Common myeloid progenitor, CD34-positive (primary cell): ENCODE results near the gene PROX1. TPM values are rescaled to one million over a fixed set of nuclear protein-coding genes. Genes with fewer than 3 reads are reported as not detected.
A peak's percentile ranks its signal among the peaks of the same experiment; 100 is the strongest.

Source experiments
- CTCF ChIA-PET: fragments of 350-600 bp; sonication (Branson Sonifier 250); formaldehyde crosslinking; loops from one replicate; lab custom pipeline; 2021; ENCODE audit warnings: antibody characterized with exemption; lab: Charles Lee
- POLR2A ChIA-PET: fragments of 350-600 bp; sonication (Branson Sonifier 250); formaldehyde crosslinking; loops from one replicate; lab custom pipeline; 2021; ENCODE audit warnings: antibody characterized with exemption; lab: Charles Lee
- DNase-seq, 3 donors: peaks; one replicate each; pipeline versions ENCODE4 v3.0.0 to v3.0.0-alpha.2; 2013
- H3K27ac ChIP-seq, 2 experiments: 1 replicate in 1 of 2; 2 replicates in 1 of 2; pipeline ENCODE4 v1.7.0; 2013; ENCODE audit warnings: inconsistent platforms in 2 of 2, low read length in 2 of 2, mild to moderate bottlenecking in 2 of 2, low read depth in 1 of 2, moderate library complexity in 1 of 2; ENCODE audit not compliant: severe bottlenecking in 2 of 2, insufficient read depth in 1 of 2, poor library complexity in 1 of 2
- H3K27me3 ChIP-seq, 5 experiments: replicated peaks in 2 of 5; 1 replicate in 3 of 5; 2 replicates in 2 of 5; pipeline versions ENCODE4 v1.6.1 to v1.7.0; 2013; ENCODE audit warnings: low read length in 4 of 5, mild to moderate bottlenecking in 2 of 5, moderate library complexity in 2 of 5, inconsistent platforms in 1 of 5; ENCODE audit not compliant: insufficient read depth in 5 of 5, control insufficient read depth in 4 of 5
- H3K36me3 ChIP-seq, 4 experiments: 1 replicate in 2 of 4; 2 replicates in 2 of 4; pipeline versions ENCODE4 v1.6.1 to v1.7.0; 2013; ENCODE audit warnings: low read length in 3 of 4, control low read depth in 1 of 4, mild to moderate bottlenecking in 1 of 4; ENCODE audit not compliant: control insufficient read depth in 4 of 4, insufficient read depth in 4 of 4
- H3K4me1 ChIP-seq, 4 experiments: 1 replicate in 3 of 4; 2 replicates in 1 of 4; pipeline versions ENCODE4 v1.6.1 to v1.7.1; 2013; ENCODE audit warnings: low read length in 3 of 4, mild to moderate bottlenecking in 3 of 4, control low read depth in 1 of 4, inconsistent platforms in 1 of 4, moderate library complexity in 1 of 4; ENCODE audit not compliant: control insufficient read depth in 4 of 4, insufficient read depth in 4 of 4; ENCODE audit errors: control extremely low read depth in 1 of 4
- H3K4me3 ChIP-seq, 7 experiments: 1 replicate in 4 of 7; 2 replicates in 3 of 7; pipeline versions ENCODE4 v1.5.1 to v1.7.0; 2013; ENCODE audit warnings: mild to moderate bottlenecking in 7 of 7, low read length in 6 of 7, moderate library complexity in 6 of 7, inconsistent platforms in 2 of 7, low read depth in 2 of 7, control low read depth in 1 of 7; ENCODE audit not compliant: insufficient read depth in 4 of 7, control insufficient read depth in 1 of 7; ENCODE audit errors: extremely low read depth in 1 of 7
- H3K9me3 ChIP-seq, 5 experiments: 1 replicate in 4 of 5; 2 replicates in 1 of 5; pipeline versions ENCODE4 v1.6.1 to v1.7.1; 2013; ENCODE audit warnings: low read length in 4 of 5, mild to moderate bottlenecking in 2 of 5, inconsistent platforms in 1 of 5, low read depth in 1 of 5, moderate library complexity in 1 of 5; ENCODE audit not compliant: control insufficient read depth in 4 of 5, insufficient read depth in 2 of 5; ENCODE audit errors: control extremely low read depth in 1 of 5
- WGBS: methylation state at CpG from one replicate; pipeline ENCODE4 v1.1.5; 2013; ENCODE audit not compliant: insufficient coverage; 5-methylcytosine and 5-hydroxymethylcytosine counted together
- polyA plus RNA-seq: library from polyadenylated mRNA; unstranded; fragments of 120-200 nt; gene quantifications from one replicate; pipeline ENCODE4 v1.2.1, GENCODE V29; 2013

PROX1 gene
- polyA plus RNA-seq, result not detected

DNA sequence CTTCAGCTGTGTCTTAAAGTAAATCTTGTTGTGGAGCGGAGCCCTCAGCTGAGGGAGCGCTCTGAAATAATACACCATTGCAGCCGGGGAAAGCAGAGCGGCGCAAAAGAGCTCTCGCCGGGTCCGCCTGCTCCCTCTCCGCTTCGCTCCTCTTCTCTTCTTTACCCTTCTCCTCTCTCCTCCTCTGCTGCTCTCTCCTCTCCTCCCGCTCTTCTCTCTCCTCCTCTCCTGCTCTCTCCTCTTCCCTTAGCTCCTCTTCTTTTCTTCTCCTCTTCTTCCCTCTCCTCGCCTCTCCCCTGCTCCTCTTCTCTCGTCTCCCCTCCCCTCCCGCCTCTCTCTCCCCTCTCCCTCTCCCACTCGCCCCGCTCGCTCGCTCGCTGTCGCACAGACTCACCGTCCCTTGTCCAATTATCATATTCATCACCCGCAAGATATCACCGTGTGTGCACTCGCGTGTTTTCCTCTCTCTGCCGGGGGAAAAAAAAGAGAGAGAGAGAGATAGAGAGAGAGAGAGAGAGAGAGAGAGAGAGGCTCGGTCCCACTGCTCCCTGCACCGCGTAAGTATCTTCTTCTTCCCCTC lies at the start of gene PROX1:
Gene PROX1 (plus strand): TSS at position 47 of the 580 bp plus-strand sequence. CDS start 8,563 bp downstream, outside the sequence.
- ChIA-PET CTCF (interaction anchor here (0.6 kb wide), 1 partner anchor 167 kb away, joined by 3 read pairs; no protein-coding TSS in a partner anchor), POLR2A (no interaction called here)
- DNase-seq, result peak; percentile 66 to 89 (median 80)
- no peak within 1 kb of the TSS for H3K27ac ChIP-seq
- peaks cover 0 to 25% (median 11%) of the 10 kb centered on the region in 4 experiments for H3K4me1 ChIP-seq
- under 1% methylated on average over 14 of the region's 29 CpGs for WGBS
- H3K4me3 ChIP-seq, result peak within 1 kb of the TSS in 6 of 7 experiments; percentile 3 to 68 (median 52)
- H3K9me3 ChIP-seq, result peaks cover 0 to 9% (median 0%) of the 10 kb centered on the region in 5 experiments
- peaks cover 34 to 90% (median 48%) of the 10 kb centered on the region in 5 experiments for H3K27me3 ChIP-seq
- no peaks in the 10 kb centered on the region for H3K36me3 ChIP-seq

GRCh38 chr1:213938776-213939175 lies 49.0 kb upstream of the PROX1 start:
- WGBS, result 96% methylated on average over 3 of the region's 5 CpGs
- DNase-seq, result no peak
- Histone ChIP-seq H3K4me3 (no peak overlapping the region), H3K9me3 (no peaks in the 10 kb centered on the region), H3K27ac (no peak overlapping the region), H3K36me3 (no peaks in the 10 kb centered on the region), H3K27me3 (no peaks in the 10 kb centered on the region), H3K4me1 (no peaks in the 10 kb centered on the region)
- POLR2A ChIA-PET, result no interaction called here
- CTCF ChIA-PET, result no interaction called here

GRCh38 chr1:213939888-213940287 lies 47.9 kb upstream of the PROX1 start:
- CTCF ChIA-PET, result no interaction called here
- no peak for DNase-seq
- POLR2A ChIA-PET, result no interaction called here
- Histone ChIP-seq H3K4me1 (no peaks in the 10 kb centered on the region), H3K36me3 (no peaks in the 10 kb centered on the region), H3K27me3 (peaks cover 0 to 2% (median 0%) of the 10 kb centered on the region in 5 experiments), H3K9me3 (no peaks in the 10 kb centered on the region), H3K27ac (no peak overlapping the region), H3K4me3 (no peak overlapping the region)
- WGBS, result 100% methylated on average over 3 of the region's 3 CpGs

GRCh38 chr1:213940947-213941346 lies 46.8 kb upstream of the PROX1 start:
- H3K27ac ChIP-seq, result no peak overlapping the region
- no peaks in the 10 kb centered on the region for H3K9me3 ChIP-seq
- ChIA-PET CTCF (no interaction called here), POLR2A (no interaction called here)
- peaks cover 0 to 3% (median 0%) of the 10 kb centered on the region in 5 experiments for H3K27me3 ChIP-seq
- H3K4me1 ChIP-seq, result no peaks in the 10 kb centered on the region
- H3K36me3 ChIP-seq, result no peaks in the 10 kb centered on the region
- H3K4me3 ChIP-seq, result no peak overlapping the region
- no peak for DNase-seq

DNA sequence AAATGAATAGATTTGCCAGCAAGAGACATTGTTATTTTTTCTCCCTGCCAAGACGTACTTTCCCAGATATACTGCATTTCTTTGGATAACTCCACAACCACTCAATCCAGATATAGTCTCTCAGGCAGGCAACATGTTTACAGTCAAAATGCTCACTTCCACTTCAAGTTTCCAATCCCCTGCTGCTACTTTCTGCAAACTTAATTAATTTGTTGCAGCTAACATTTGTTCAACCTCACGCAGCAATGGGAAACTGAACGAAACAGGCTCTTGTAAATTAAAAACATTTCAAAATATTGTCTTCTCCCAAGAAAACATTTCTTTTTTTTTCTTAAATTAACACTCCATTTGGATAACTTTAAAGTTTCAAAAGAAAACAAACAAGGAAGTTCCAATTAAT lies 45.7 kb upstream of the PROX1 start:
- Histone ChIP-seq H3K4me1 (no peaks in the 10 kb centered on the region), H3K36me3 (no peaks in the 10 kb centered on the region), H3K27ac (no peak overlapping the region), H3K4me3 (no peak overlapping the region), H3K27me3 (peaks cover 0 to 3% (median 0%) of the 10 kb centered on the region in 5 experiments), H3K9me3 (no peaks in the 10 kb centered on the region)
- ChIA-PET POLR2A (no interaction called here), CTCF (no interaction called here)
- no peak for DNase-seq
- 94% methylated on average over 3 of the region's 3 CpGs for WGBS

GRCh38 chr1:213947200-213947801 lies 40.5 kb upstream of the PROX1 start:
- no peaks in the 10 kb centered on the region for H3K36me3 ChIP-seq
- ChIA-PET CTCF (no interaction called here), POLR2A (no interaction called here)
- peaks cover 0 to 3% (median 0%) of the 10 kb centered on the region in 5 experiments for H3K27me3 ChIP-seq
- H3K4me1 ChIP-seq, result no peaks in the 10 kb centered on the region
- H3K27ac ChIP-seq, result no peak overlapping the region
- no peak overlapping the region for H3K4me3 ChIP-seq
- 80% methylated on average over 3 of the region's 6 CpGs for WGBS
- no peak for DNase-seq
- no peaks in the 10 kb centered on the region for H3K9me3 ChIP-seq

DNA sequence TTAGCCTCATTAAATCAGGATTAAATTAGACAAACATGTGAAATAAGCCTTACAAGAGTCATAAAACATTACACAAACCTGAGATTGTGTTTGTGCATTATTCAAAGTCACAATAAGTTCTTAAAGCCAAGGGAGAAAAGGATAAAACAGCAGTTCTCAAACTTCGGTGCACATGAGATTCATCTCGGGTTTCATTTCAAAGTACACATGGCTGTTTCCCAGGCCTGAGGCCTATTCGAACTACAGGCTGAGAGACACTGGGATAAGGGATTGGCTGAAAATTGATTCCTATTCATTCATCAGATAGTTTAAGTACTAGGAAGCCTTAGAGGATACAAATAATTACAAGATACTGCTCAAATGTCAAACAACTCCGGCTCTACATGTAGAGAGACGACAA lies 35.9 kb upstream of the PROX1 start:
- Histone ChIP-seq H3K4me1 (no peaks in the 10 kb centered on the region), H3K4me3 (no peak overlapping the region), H3K27ac (no peak overlapping the region), H3K27me3 (peaks cover 0 to 2% (median 0%) of the 10 kb centered on the region in 5 experiments), H3K36me3 (no peaks in the 10 kb centered on the region), H3K9me3 (no peaks in the 10 kb centered on the region)
- WGBS, result 87% methylated on average over 4 of the region's 5 CpGs
- no peak for DNase-seq
- ChIA-PET CTCF (no interaction called here), POLR2A (no interaction called here)
